ENCODE data around the gene HOTAIR. TPM values are rescaled to one million over a fixed set of nuclear protein-coding genes. Genes with fewer than 3 reads are reported as not detected.

HOTAIR gene
- total and polyA plus RNA-seq, 2 donors (not counting 3 experiments of a cell fraction or from before 2014, with no cell fraction given) = not detected

GRCh38 chr12:53987787-53988230 lies 13.1 kb upstream of the HOTAIR start:
- dilution Hi-C loops (cut with MboI; ENCODE audit: extremely low pct_ligation_motif_present, low sequenced_read_pairs) = no loop called here
- Histone ChIP-seq H3K9me3 (replicated peaks; ENCODE audit: control insufficient read depth, insufficient read depth, low read length) (no peaks in the 10 kb centered on the region), H3K27ac (ENCODE audit: insufficient read depth, low read depth, low read length) (no peak overlapping the region), H3K9me1 (replicated peaks; ENCODE audit: control insufficient read depth, extremely low read depth, insufficient read depth, low read length) (no peaks in the 10 kb centered on the region), H3K9ac (replicated peaks; ENCODE audit: extremely low read depth, insufficient read depth, low read length) (no peak overlapping the region), H3K36me3 (ENCODE audit: control insufficient read depth in 2 of 2, extremely low read depth in 1 of 2, insufficient read depth in 2 of 2, low read length in 2 of 2) (no peaks in the 10 kb centered on the region), H3K79me2 (ENCODE audit: control insufficient read depth, insufficient read depth, low read length) (no peaks in the 10 kb centered on the region), H4K20me1 (replicated peaks; ENCODE audit: control insufficient read depth, extremely low read depth, insufficient read depth, low read length) (no peaks in the 10 kb centered on the region), H3K4me1 (ENCODE audit: control insufficient read depth, extremely low read depth, insufficient read depth, low read length) (no peaks in the 10 kb centered on the region), H2AFZ (ENCODE audit: low read depth, low read length) (no peak overlapping the region), H3K4me3 (replicated peaks in 1 of 3; ENCODE audit: insufficient read depth in 1 of 3, low read depth in 1 of 3, low read length in 3 of 3) (no peak overlapping the region), H3K4me2 (ENCODE audit: insufficient read depth, low read length) (no peak overlapping the region), H3K27me3 (ENCODE audit: control insufficient read depth in 2 of 2, insufficient read depth in 2 of 2, low read length in 2 of 2) (peaks cover 90 to 92% of the 10 kb centered on the region in 2 experiments)
- DNase-seq (ENCODE audit: low read depth, low spot score) = no peak
- BruUV-seq (replicated peaks) = no TSS peak
- no peak for FAIRE-seq
- intact Hi-C loops (cut with micrococcal nuclease) = loop anchor here (2.0 to 5.0 kb wide), 2 partner anchors 197 to 286 kb away; no protein-coding TSS in a partner anchor
- POLR2A ChIA-PET = no interaction called here
- CTCF ChIA-PET = interaction anchor here (0.6 to 2.6 kb wide), 8 partner anchors 12 to 220 kb away, joined by 3 to 8 read pairs (median 4); partner anchors contain the start of gene HOXC9
- no peak for TF ChIP-seq GATA2 (IDR thresholded peaks at IDR 0.05; ENCODE audit: insufficient read depth, insufficient read length, low read depth, low read length)
- no peak for TF ChIP-seq POLR2AphosphoS5 (IDR thresholded peaks at IDR 0.05; ENCODE audit: insufficient read depth, low read depth, low read length)
- TF ChIP-seq MYC (IDR thresholded peaks at IDR 0.05; ENCODE audit: low read depth, low read length) = no peak
- no peak for TF ChIP-seq JUN (IDR thresholded peaks at IDR 0.05; ENCODE audit: borderline replicate concordance, insufficient read depth, insufficient read length, low read depth)
- no peak for TF ChIP-seq EZH2 (IDR thresholded peaks at IDR 0.05; ENCODE audit: borderline replicate concordance, low read depth, low read length, severe bottlenecking)
- no peak for TF ChIP-seq FOS (IDR thresholded peaks at IDR 0.05; ENCODE audit: borderline replicate concordance, insufficient read depth, low read length)
- TF ChIP-seq, protein P1, sequence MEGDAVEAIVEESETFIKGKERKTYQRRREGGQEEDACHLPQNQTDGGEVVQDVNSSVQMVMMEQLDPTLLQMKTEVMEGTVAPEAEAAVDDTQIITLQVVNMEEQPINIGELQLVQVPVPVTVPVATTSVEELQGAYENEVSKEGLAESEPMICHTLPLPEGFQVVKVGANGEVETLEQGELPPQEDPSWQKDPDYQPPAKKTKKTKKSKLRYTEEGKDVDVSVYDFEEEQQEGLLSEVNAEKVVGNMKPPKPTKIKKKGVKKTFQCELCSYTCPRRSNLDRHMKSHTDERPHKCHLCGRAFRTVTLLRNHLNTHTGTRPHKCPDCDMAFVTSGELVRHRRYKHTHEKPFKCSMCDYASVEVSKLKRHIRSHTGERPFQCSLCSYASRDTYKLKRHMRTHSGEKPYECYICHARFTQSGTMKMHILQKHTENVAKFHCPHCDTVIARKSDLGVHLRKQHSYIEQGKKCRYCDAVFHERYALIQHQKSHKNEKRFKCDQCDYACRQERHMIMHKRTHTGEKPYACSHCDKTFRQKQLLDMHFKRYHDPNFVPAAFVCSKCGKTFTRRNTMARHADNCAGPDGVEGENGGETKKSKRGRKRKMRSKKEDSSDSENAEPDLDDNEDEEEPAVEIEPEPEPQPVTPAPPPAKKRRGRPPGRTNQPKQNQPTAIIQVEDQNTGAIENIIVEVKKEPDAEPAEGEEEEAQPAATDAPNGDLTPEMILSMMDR (IDR thresholded peaks at IDR 0.05; ENCODE audit: extremely low read depth in 1 of 2, insufficient read depth in 1 of 2, low read depth in 1 of 2, low read length in 2 of 2) = no peak
- no peak for TF ChIP-seq POLR2A (IDR thresholded peaks at IDR 0.05; ENCODE audit: low read depth, low read length)
- TF ChIP-seq MAX (IDR thresholded peaks at IDR 0.05; ENCODE audit: insufficient read depth, insufficient read length) = no peak
